OCI-LY1 (cell line): ENCODE results near the gene TOP3B.

Source experiments
- CTCF ChIP-seq: fragments of 200-600 bp; sonication (generic), shearing (Covaris generic); IDR thresholded peaks from 2 replicates; pipeline ENCODE4 v1.5.1; 2017; ENCODE audit warnings: mild to moderate bottlenecking, antibody characterized with exemption, low read length, moderate library complexity, mixed read lengths
- EZH2 ChIP-seq: fragments of 200-600 bp; sonication (generic), shearing (Covaris generic); IDR thresholded peaks from 2 replicates; pipeline ENCODE4 v1.8.0; 2017; ENCODE audit warnings: borderline replicate concordance, mixed run types, mild to moderate bottlenecking, antibody characterized with exemption, low read length, moderate library complexity, mixed read lengths

GRCh38 chr22:22013559-22014284 lies 31.1 kb upstream of the TOP3B start:
- no peak for TF ChIP-seq CTCF
- TF ChIP-seq EZH2, result no peak
